HG03066 (cell line): ENCODE results near the gene RPS4Y2.
A peak's percentile ranks its signal among the peaks of the same experiment; 100 is the strongest.

Experiments used
- ATAC-seq: cut with Tn5 transposase; IDR thresholded peaks from one replicate; pipeline ENCODE4 v1.9.1; 2021; ENCODE audit warnings: low read depth; ENCODE audit not compliant: unreplicated experiment

RPS4Y2 gene

GRCh38 chrY:20755808-20756207 is at the start of gene RPS4Y2:
Gene RPS4Y2 (plus strand): TSS chrY:20756108. CDS start chrY:20756164, 56 bp downstream.
- no peak for ATAC-seq

GRCh38 chrY:20714391-20714790 is 41.5 kb upstream of the RPS4Y2 start:
- ATAC-seq: no peak

- ATAC-seq: peak; percentile 76
These were observed 29.6 kb upstream of the RPS4Y2 start for GRCh38 chrY:20726184-20726907.

GRCh38 chrY:20735200-20735599 is 20.7 kb upstream of the RPS4Y2 start:
- peak; percentile 88 for ATAC-seq

GRCh38 chrY:20739806-20740205 is 16.1 kb upstream of the RPS4Y2 start:
- no peak for ATAC-seq

GRCh38 chrY:20740609-20741008 is 15.3 kb upstream of the RPS4Y2 start:
- ATAC-seq: no peak

- no peak for ATAC-seq
These were observed 10.8 kb upstream of the RPS4Y2 start for GRCh38 chrY:20745060-20745459.

- ATAC-seq: no peak
These were observed 9.0 kb upstream of the RPS4Y2 start for GRCh38 chrY:20746919-20747318.

GRCh38 chrY:20763869-20764268 is 8.0 kb downstream of the RPS4Y2 start:
- no peak for ATAC-seq

- ATAC-seq: no peak
These were observed 9.2 kb downstream of the RPS4Y2 start for GRCh38 chrY:20765117-20765516.

- ATAC-seq: no peak
These were observed 14.8 kb downstream of the RPS4Y2 start for GRCh38 chrY:20770755-20771154.

- ATAC-seq: no peak
These were observed 20.2 kb downstream of the RPS4Y2 start for GRCh38 chrY:20776104-20776503.

GRCh38 chrY:20780104-20780654 is 24.3 kb downstream of the RPS4Y2 start:
- no peak for ATAC-seq

- no peak for ATAC-seq
These were observed 24.9 kb downstream of the RPS4Y2 start for GRCh38 chrY:20780776-20781175.

GRCh38 chrY:20781408-20781807 is 25.5 kb downstream of the RPS4Y2 start:
- ATAC-seq: no peak

- ATAC-seq: no peak
These were observed 29.1 kb downstream of the RPS4Y2 start for GRCh38 chrY:20784965-20785364.

GRCh38 chrY:20787076-20787475 is 31.2 kb downstream of the RPS4Y2 start:
- ATAC-seq: peak; percentile 84

- ATAC-seq: peak; percentile 87
These were observed 42.6 kb downstream of the RPS4Y2 start for GRCh38 chrY:20798351-20799049.

- ATAC-seq: no peak
These were observed 46.8 kb downstream of the RPS4Y2 start for GRCh38 chrY:20802659-20803058.

GRCh38 chrY:20806243-20806642 is 50.3 kb downstream of the RPS4Y2 start:
- ATAC-seq: no peak

- ATAC-seq: no peak
These were observed 57.6 kb downstream of the RPS4Y2 start for GRCh38 chrY:20813459-20813858.

GRCh38 chrY:20814794-20815193 is 58.9 kb downstream of the RPS4Y2 start:
- no peak for ATAC-seq
